Activated CD4-positive, alpha-beta T cell treated with anti-CD3 and anti-CD28 coated beads, Interleukin-10, Interleukin-2, amounts not matched to agents 100 ng/mL and 50 ng/mL, durations not matched to agents 16 hours and 8 hours (primary cell): ENCODE results near the gene TMEM98.
A peak's percentile ranks its signal among the peaks of the same experiment; 100 is the strongest.
"Not testable (repeated sequence)": the region's sequence is repeated elsewhere in the genome, so short reads cannot be mapped to it uniquely, and the experiment has no call there.

ENCODE experiments used
- DNase-seq: peaks from one replicate; pipeline ENCODE4 v3.0.0-alpha.2; 2020

The TMEM98 gene

DNA sequence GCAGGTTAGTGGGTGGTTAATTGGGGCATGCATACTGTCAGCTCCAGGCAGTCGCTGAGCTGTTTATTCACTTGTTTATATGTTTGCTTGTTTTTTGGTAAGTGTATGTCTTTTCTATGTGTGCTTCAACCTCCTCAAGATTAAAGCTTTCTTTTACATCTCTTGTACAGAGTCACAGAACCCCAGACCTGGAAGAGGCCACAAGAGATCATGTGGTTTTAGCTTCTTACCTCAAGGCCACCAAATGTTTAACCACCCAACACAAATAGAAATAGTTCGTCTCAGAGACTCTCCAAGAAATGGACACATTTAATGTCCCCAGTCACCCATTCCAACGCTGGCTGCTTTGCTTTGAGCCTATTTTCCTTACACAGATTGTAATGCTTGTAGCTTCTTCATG is 11.8 kb upstream of the TMEM98 start:
- peak; percentile 36 for DNase-seq

- DNase-seq = peak; percentile 30
Observed at GRCh38 chr17:32917081-32917480, 10.9 kb upstream of the TMEM98 start.

DNA sequence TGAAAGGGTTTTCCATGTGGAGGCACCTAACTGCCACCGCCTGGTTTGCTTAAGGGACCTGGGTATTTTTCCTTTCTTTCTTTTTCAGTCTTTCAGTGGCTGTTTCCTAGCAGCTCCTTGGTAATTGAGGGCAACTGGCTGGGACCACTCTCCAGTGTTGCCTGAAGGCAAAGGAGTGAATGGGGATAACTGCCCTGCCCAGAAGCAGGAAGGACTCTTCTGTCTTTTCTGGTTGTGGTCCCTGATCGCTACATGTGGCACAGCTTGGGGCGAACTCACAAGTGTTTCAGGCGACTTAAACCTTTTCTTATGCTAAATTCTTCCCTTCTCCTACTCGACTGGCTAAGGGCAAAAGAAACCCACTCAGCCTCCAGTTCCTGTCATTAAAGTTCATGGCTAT is 10.1 kb upstream of the TMEM98 start:
- DNase-seq = no peak

DNA sequence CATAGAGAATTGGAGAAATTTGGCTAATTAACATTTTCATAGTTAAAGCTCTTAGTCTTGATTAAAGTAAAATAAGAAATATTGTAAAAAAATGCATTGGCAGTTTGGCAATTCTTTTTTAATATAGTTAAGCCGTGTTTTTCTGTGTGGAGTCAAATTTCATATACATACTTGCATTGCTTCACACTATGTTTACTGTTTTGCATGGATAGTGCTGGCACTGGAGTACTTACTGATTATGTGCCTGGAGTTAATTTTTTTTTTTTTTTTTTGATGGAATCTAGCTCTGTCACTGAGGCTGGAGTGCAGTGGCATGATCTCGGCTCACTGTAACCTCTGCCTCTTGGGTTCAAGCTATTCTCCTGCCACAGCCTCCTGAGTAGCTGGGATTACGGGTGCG is 8.1 kb upstream of the TMEM98 start:
- not testable (repeated sequence) for DNase-seq

DNA sequence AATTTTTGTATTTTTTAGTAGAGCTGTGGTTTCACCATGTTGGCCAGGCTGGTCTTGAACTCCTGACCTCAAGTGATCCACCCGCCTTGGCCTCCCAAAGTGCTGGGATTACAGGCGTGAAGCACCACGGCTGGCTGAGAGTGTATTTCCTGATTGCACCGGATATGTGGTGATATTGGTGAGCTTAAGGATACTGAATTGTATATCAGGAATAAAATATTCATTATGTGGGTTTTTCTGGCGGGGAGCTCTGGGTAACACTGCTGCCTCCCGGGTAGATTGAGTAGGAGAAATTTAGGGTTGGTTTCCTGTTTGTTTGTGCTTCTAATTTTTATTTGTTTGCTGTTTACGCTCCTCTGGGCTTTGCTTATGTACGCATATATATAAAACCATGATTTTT is 7.7 kb upstream of the TMEM98 start:
- DNase-seq = no peak

DNA sequence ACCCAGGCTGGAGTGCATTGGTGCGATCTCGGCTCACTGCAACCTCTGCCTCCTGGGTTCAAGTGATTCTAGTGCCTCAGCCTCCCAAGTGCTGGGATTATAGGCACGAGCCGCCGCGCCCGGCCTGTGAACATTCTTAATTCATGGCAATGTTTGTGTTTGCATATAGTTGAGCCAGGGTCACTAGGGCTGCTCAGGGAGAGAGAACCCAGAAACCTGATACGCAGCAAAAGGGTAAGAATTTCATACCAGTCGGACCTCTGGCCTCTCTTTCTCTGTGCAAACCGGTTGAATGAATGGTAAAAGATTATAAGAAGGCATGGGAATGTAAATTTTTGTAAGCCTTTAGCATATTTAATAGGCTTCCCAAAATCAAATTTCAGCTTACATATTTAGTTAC is 6.9 kb upstream of the TMEM98 start:
- DNase-seq = no peak

GRCh38 chr17:32923905-32924304 is 4.0 kb upstream of the TMEM98 start:
- not testable (repeated sequence) for DNase-seq

GRCh38 chr17:32926183-32926582 is 1.8 kb upstream of the TMEM98 start:
- no peak for DNase-seq

DNA sequence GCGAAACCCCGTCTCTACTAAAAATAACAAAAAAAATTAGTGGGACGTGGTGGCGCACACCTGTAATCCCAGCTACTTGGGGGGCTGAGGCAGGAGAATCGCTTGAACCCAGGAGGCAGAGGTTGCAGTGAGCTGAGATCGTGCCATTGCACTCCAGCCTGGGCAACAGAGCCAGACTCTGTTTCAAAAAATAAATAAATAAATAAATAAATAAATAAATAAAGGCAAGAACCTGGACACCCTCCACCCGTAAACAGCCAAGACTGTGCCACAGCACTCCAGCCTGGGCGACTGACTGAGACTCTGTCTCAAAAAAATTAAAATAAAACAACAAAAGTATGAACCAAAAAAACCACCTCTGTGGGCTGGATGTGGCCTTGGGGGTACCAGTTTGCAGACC is 1.2 kb upstream of the TMEM98 start:
- not testable (repeated sequence) for DNase-seq

GRCh38 chr17:32927201-32927723 is 691 bp upstream of the TMEM98 start:
- DNase-seq = no peak

DNA sequence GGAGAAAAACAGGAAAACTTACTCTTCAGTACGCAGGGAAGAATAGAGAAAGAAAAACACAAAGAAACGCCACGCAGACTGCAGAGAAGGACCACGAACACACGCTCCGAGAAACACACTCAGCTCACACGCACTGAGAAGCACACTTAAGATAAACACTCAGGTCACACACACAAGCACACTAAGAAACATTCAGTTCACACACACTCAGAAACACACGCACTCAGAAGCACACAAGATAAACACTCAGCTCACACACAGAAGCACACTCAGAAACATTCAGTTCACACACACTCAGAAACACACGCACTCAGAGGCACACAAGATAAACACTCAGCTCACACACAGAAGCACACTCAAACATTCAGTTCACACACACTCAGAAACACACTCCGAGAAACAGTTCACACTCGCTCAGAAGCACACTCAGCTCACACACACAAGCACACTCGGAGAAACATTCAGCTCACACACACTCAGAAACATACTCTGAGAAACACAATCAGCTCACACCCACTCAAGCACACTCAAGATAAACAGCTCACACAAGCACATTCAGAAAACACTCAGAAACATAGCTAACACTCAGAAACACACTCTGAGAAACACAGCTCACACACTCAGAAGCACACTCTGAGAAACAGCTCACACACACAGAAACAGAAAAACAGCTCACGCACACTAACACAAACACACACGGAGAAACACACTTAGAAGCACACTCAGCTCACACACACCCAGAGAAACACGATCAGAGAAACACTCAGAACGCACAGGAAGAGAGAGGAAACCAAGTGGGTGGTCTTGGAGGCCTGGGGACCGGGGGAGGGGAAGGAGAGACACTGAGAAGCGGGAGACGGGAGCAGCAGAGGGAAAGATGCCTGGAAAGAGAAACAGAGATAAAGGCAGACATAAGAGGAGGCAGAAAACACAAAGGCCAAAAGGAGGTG is 908 bp downstream of the TMEM98 start:
- DNase-seq = no peak

- DNase-seq = no peak
Observed at GRCh38 chr17:32929588-32929987, 1.6 kb downstream of the TMEM98 start.

- DNase-seq = no peak
Observed at GRCh38 chr17:32930512-32930911, 2.6 kb downstream of the TMEM98 start.

- DNase-seq = no peak
Observed at GRCh38 chr17:32931686-32932085, 3.7 kb downstream of the TMEM98 start.

DNA sequence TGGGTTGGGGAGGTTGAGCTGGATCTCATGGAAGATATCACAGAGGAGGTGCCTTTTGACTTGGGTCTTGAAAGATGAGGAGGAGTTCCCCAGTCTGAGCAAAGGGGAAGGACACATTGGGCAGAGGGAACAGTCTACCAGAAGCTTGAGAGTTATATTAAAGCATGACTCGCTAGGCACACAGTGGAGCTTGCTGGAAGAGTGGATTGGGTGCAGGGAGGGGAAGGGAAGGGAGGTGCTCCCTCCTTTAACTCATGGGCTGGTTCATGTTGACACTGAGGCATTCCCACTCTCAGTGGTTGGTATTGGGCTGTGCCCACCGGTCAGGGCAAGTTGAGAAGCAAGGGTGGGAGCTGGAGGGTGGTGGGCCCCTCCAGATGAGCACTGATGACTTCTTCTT is 5.9 kb downstream of the TMEM98 start:
- no peak for DNase-seq

GRCh38 chr17:32935726-32936125 is 7.8 kb downstream of the TMEM98 start:
- no peak for DNase-seq

- no peak for DNase-seq
Observed at GRCh38 chr17:32936186-32936893, 8.4 kb downstream of the TMEM98 start.

GRCh38 chr17:32936894-32937500 is 9.0 kb downstream of the TMEM98 start:
- DNase-seq = peak; percentile 69

DNA sequence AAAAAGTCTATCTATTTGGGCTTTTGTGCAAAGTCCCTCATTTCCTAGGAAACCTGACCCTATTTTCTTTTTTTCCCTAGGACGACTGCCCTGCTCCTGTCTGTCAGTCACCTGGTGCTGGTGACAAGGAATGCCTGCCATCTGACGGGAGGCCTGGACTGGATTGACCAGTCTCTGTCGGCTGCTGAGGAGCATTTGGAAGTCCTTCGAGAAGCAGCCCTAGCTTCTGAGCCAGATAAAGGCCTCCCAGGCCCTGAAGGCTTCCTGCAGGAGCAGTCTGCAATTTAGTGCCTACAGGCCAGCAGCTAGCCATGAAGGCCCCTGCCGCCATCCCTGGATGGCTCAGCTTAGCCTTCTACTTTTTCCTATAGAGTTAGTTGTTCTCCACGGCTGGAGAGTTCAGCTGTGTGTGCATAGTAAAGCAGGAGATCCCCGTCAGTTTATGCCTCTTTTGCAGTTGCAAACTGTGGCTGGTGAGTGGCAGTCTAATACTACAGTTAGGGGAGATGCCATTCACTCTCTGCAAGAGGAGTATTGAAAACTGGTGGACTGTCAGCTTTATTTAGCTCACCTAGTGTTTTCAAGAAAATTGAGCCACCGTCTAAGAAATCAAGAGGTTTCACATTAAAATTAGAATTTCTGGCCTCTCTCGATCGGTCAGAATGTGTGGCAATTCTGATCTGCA is 12.9 kb downstream of the TMEM98 start:
- no peak for DNase-seq

GRCh38 chr17:32941419-32942032 is 13.6 kb downstream of the TMEM98 start:
- DNase-seq = no peak

- DNase-seq = no peak
Observed at GRCh38 chr17:32943206-32943605, 15.3 kb downstream of the TMEM98 start.

DNA sequence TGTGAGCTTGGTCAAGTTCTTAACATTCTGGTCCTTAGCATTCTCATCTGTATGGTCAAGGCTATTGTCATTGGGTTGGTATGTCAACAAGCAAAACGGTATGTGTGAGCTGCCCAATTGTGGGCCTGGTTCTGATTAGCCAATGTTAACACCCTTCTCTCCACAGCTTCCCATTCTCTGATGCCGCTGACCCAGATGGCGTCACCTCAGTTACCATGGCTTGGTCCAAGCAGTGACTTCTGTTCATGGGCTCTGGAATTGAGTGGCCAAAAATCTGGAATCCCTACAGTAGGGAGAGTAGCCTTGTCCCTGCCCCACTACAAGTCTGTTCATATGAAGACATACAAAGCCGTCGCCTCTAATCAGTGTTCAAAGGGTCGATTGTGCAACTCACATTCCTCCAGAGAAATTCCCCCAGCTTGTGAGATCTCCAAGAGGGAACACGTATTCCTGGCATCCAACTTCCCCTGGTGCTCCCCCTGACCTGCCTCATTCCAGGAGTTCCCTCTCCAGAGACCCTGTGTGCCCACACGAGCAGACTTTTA is 15.8 kb downstream of the TMEM98 start:
- DNase-seq = no peak
